GM18499 (cell line): ENCODE results near the gene C15orf61.

Experiments used
- ATAC-seq: cut with Tn5 transposase; IDR thresholded peaks from one replicate; pipeline ENCODE4 v1.9.1; 2021; ENCODE audit warnings: moderate number of reproducible peaks; ENCODE audit not compliant: insufficient read depth, unreplicated experiment

Gene C15orf61

DNA sequence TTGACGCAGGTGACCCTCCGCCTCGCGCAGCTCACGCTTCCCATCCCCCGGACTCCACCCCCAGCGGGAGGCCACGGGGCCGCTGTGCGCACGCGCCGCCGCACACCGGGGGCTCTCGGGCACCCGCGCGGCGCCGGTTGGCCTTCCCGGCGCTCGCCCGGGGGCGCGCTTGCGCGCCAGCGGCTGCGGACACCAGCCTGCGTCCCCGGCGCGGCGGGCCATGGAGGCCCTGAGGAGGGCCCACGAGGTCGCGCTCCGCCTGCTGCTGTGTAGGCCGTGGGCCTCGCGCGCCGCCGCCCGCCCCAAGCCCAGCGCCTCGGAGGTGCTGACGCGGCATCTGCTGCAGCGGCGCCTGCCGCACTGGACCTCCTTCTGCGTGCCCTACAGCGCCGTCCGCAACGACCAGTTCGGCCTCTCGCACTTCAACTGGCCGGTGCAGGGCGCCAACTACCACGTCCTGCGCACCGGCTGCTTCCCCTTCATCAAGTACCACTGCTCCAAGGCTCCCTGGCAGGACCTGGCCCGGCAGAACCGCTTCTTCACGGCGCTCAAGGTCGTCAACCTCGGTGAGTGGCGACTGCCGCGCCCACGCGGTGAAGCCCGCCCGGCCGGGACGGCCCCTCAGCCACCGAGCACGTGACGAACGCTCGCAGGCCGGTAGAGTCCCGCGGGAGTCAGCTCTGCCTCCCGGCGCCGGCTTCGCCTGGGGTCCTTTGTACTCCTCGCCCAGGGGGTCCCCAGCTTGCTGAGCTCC lies at the start of gene C15orf61:
TSS of gene C15orf61 (plus strand) at position 103 of the 754 bp plus-strand sequence. CDS start at position 221, 118 bp downstream.
- peak; percentile 44 for ATAC-seq

DNA sequence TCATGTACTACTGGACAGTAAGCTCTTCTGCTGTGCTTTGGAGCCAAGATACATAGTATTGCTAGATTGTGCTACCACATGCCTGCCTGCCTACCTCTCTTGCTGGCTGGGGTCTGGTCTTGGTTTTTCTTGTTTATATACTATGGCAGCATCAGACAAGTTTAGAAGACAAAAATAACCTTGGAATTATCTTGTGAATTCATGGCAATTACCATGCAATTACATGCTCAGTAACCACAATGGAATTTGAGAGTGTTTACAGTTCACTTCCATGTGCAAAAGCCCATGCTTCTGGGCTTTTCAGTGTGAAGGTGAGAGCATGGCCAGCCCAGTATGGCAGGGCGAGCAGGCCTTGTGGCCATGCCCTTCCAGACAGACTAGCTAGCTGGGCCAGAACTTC lies 48.0 kb upstream of the C15orf61 start:
- ATAC-seq, result no peak

DNA sequence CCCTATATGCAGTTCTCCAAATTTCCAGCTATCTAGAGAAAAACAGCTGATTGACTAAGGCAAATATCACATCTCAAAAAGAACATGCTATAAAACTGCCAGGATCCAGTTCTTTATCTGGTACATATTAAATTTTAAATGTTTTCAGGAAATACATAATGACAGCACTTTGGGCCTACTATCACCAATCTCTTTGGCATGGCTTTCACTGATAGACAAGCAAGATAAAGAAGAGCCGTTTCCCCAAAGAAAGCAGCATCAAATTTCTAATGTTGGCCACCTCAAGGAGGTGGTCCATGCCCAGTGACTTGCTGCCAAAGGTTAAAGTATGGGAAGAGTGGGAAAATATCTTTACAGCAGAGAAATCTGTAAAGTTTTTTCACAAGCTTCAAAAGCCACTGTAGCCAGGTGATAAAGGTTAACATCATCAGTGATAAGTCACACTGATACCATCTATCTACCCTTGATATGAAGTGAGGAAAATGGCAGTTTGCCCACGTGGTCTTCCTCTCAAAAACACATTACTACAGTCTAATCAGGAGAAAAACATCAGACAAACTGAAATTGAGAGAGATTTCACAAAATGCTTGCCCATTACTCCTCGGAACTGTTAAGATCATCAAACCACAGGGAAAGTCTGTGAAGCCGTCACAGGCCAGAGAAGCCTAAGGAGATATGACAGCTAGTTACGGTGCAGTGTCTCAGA lies 46.4 kb upstream of the C15orf61 start:
- no peak for ATAC-seq

DNA sequence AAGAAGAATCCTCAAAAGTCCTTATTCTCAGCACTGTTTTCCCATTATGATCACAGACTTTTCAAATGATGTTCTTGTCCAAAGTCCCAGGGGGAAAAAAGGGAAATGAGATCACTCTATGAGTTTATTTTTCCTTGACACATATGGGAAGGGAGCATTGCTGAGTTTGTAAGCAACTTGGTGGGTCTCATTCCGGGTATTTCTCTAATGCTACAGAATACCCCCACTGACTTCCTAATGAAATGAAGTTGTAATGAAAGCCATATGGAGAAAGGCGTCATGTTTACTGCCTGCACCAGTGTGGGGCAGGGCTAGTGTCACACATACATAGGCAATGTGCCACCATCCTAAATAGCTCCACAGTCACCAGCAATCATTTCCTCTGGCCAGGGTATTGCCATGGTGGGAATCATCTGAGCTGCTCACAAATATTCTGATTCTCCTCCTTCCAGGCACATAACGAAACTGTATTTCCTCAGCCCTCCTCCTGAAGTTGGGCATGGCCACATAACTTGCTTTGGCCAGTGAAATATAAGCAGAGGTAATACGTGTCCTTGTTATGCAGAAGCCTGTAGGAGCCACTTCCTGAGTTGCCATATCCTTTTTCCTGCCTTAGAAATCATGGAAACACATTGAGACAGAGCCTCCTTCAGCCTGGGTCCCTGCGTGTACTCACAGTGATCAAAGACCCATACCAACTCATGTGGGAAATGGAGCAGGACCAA lies 41.0 kb upstream of the C15orf61 start:
- no peak for ATAC-seq

DNA sequence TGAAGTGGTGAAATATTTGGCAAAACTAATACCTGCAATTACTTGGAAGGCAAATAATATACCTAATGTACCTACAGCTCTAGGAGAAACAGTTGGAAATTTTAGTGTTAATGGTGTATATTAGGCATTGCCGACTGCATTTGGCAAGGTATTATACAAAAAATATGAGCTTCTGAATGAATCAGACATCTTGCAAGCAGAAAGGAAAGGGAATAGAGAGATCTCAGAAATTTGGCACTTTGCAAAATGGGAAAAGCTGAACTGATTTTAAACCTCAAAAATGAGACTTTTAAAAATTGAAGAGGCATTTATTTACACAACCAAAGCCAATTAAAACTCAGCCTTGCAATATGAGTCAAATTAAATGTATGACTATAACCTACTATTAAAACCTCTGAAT lies 40.2 kb upstream of the C15orf61 start:
- ATAC-seq, result no peak

DNA sequence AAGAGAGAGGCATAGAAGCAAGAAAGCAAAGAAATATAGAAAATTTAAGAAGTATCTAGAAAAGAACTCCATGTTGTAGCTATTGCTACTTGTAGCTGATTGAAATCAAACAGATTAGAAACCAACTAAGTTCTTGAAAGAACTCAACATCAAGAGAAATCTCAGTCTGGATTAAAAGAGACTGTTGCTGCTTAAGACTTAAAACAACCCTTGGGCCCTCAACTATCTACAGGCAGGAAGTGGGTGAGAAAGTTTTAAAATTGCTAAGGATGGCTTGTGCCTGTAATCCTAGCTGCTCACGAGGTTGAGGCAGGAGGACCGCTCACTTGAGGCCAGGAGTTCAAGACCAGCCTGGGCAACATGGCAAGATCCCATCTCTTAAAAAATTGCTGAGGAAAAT lies 39.3 kb upstream of the C15orf61 start:
- ATAC-seq, result no peak

DNA sequence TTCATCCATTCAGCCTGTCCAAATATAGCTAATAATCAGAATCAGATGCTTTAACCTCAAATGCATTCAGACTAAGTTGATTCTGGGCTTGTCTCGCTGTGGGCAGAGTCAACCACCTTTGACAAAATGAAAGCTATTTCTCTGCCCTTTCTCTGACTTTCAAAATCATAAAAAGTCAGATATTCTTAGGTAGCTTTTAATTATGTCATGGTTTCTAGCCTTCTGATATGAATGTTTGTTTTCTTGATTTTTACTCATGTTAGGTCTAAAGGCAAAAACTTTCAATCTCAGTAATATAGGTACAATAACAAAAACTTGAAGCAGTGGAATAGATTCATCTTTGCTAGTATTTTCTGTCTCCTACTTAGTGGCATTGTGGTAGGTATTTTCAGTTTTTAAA lies 25.3 kb upstream of the C15orf61 start:
- ATAC-seq, result no peak

DNA sequence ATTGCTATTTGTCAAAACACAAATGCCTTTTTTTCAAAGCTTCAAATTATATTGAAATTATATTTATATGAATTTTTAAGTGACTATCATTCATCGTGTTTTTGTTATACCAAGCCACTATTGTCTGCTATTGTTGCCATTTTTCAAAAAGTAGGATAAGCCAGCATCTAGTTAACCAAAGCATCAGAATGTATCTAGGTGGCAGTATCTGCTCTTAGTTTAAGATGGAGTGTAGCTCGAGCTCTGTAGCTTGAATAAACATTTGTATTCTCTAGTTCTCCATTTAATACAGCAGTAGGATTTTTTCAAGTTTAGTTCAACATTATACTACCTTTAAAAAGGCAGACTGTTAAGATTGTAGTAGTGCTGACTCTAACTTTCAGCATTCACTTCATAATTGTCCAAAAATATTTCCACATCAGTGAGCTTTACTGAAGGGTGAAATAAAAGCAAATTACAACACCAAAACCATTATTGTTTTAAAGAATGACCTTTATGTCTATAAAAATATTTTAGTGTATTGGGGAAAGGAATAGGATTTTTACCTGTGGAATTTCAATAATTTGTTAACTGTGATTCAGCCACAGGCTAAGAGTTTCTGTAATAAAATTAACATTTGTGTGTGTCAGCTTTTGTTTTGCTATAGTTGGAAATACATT lies 19.6 kb upstream of the C15orf61 start:
- no peak for ATAC-seq

DNA sequence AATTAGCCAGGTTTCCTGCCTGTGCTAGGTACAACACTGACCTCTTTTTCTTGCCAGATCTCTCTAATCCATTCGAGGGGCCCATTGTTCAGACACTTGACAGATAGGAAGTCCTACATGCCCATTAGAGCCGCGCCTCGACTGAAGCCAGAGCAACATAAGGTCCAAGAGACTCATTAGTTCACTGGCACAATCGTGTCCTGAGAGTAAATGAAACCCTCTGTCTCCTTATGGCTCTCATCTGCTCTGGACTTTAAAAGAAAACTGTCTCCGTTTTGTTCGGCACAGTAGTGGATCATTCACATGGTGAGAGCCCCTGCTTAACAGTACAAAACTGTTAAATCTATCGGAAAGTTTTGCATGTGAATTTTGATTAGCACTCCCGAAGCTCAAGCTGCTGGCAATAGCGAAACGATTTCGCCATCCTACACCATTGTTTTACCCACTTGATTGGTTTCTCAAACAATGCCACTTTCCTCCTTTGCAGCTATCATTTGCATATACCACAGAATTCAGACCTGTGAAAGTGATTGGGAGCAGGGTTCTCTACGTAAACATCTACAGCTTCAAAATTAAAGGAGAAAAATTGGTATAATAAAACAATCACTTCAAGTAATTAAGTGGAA lies 19.0 kb upstream of the C15orf61 start:
- no peak for ATAC-seq

DNA sequence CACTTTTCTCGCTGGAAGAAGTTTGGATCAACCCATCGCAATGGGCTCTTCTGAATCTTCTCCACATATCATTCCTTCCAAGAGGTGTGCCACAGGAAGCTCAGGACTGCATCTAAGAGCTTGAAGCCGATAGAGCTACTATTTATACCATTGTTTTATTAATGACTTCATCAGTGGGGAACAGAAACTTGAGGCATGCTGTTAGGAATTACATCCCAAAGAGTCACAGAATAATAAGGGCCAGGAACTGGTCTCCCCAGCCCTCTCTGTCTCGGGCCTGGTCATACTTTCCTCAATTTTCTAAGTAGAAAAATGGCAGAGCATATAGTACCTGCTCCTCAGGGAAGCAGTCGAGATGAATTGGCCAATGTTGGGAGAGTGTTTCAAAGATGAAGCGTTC lies 16.9 kb upstream of the C15orf61 start:
- ATAC-seq, result no peak

DNA sequence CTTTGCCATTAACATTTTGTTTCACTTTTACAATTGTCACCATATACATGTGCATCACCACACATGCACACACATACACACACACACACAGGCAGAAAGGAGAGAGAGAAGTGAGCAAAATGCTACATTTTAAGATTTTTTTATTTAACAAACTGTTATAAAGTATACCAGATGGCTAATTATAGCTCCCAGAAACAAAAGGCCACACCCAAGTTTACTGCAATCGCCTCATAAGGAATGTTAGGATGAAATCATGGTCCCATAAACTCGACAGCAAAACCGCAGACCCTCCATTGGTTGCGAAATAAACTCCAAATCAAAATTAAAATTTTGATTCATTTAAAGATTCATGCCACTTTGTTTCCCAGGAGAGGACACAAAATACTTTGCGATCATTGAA lies 16.1 kb upstream of the C15orf61 start:
- ATAC-seq, result no peak

DNA sequence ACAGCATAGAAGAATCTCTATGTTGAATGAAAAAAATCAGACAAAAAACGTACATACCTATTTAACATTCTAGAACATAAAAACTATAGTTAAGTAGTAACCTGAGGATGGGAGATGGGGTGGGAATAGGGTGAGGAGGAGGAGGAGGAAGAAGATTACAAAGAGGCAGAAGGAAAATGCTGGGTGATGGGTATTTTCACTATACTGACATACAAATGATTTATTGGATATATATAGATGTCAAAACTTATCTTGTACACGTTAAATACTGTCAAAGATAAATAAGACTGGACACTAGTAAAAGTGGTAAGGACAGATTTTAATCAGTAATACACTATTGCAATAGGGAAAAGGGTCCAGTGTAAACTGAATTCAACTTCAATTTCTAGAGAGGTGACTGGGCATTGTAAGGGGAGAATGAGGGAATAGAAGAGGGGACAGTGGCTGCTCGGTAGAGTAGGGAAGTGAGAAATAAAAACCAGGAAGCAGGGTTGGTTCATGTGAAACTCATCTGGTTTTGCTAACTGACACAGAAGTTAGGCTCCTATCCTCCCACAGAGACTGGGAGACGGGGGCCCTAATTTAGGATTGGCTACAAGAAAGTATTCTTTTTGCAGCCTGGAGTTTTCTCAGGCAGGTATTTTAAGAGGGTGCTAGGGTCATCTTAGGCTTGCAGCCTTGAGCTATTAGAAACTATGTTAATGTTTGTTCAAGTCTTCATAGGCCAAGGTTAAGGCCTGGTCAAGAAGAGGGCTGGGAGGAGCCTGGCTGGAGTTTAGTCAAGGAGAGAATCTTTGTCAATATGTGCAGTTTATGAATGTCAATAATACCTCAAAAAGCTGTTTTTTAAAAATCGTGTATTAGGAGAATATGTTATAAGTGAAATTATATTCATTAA lies 15.0 kb upstream of the C15orf61 start:
- no peak for ATAC-seq

DNA sequence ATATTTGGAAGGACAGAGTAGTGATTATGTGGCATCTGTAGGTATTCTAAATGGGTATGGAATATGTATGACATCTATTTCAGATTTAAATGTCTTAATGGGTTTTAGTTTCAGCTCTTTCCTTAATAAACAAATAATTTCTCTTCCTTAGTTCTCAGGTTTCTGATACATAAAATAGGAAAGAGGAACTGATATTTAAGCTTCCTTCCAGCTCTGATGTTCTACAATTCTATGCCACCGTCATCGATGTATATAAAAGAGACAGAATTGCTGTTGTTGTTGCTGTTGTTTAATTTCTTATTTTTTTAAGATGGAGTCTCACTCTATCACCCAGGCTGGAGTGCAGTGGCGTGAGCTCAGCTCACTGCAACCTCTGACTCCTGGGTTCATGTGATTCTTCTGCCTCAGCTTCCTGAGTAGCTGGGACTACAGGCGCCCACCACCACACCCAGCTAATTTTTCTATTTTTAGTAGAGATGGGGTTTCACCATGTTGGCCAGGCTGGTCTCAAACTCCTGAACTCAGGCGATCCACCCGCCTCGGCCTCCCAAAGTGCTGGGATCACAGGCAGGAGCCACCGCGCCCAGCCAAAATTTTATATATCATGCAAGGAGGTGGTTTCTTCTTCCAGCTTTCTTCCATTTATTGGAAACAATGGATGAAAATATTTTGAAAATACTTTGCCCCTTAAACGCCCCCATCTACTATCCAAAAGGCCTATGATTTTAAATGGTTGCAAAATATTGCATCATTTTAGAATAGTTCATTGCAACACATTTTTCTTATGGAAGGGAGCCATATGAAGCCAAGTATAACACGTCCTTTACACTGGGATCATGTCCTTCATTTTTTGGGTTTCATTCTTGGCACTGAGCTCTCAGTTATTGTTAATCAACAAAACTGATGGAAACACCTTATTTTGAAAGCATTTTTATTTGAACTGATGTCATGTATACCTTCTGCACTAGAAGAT lies 13.9 kb upstream of the C15orf61 start:
- no peak for ATAC-seq

DNA sequence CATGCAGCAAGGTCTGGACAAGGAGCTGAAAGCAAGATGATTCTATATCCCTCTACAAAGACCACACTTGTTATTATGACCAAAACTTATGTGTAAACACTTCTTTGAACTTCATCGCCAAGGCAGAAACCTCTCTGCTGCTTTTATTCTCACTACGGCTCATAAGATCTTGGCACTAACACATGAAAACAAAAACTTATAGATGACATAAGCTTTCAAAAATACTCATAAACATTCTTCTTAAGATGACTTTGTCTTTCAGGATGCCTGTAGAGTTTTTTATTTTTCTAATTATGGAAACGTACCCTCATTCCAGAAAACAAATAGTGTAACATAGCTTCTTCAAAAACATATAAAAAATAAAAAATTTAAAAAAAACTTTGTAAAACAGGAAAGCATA lies 12.5 kb upstream of the C15orf61 start:
- ATAC-seq, result no peak

DNA sequence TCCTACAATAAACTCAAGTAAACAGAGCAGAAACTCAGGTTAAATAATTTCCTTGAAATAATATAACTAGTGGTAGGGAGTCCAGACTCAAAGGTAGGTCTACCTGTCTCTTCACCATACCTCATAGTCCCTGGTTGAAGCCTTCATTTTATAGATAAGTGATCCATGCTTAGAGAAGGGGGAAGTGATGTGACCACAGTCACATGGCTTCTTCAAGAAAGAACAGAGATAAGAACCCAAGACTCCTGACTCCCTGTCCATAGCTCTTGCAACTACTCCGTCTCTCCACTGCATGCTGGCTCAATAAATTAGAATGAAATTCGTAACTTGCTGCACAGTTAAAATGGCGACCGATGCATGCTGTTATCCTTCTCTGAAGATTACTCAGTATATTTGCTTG lies 11.0 kb upstream of the C15orf61 start:
- no peak for ATAC-seq

DNA sequence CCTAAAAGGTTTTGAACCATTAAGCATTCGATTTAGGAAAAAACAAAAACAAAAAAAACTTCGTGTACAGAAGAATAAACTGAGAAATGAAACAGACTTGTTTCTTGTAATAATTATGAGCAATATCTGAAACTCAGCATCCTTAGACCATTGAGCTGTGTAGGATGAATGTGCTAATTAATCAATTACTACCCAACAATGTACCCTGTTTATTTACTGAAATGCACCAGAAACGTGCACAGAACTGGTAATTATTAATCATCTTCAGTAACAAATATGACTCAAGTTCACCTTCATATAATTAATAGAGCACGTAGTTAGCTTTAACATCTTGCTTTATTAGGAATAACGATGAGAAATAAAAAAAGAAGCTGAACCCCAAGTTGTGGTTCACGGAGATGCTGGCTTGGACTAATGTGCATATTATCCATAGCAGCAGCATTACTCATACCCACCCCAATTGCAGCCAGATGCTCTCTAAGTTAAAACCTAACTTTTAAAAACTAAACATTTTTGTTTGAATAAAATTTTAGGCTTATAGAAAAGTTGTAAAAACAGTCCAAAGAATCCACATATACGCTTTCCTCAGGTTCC lies 10.2 kb upstream of the C15orf61 start:
- ATAC-seq, result no peak

DNA sequence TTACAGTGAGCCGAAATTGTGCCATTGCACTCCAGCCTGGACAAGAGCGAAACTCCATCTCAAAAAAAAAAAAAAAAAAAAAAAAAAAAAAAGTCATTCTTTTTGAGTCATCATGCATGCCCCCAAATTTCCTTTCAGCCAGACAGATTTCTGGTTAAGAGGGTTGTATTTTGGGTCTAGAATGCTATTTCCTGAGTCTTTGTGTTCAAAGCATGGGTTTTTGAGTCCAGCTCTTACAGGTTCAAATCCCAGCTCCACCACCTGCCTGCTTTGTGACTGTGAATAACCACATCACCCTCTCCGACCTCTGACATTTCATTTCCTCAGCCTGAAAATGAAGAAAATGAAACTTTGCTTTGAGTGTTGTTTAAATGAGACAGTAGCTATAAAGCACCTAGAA lies 9.3 kb upstream of the C15orf61 start:
- ATAC-seq, result no peak

DNA sequence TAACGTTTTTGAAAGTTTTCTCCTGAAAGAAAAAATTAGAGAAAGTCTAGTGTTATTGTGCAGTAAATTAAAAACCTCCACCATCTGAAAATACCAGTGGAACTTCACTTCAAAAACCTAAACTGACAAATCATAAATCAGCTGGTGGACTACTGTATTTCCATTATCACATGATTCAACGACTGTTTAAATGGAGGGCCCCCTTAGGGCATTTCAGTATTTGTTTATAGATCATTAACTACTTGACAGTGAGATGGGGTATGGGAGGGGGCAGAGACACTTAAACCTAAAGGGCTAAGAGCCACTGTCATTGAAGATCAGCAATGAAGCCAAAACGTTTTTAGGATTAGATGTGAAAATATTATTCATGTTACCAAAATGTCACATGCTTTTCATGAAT lies 8.8 kb upstream of the C15orf61 start:
- ATAC-seq, result no peak
